Measurements from ENCODE around the gene TSEN2.
A peak's percentile ranks its signal among the peaks of the same experiment; 100 is the strongest.
"Not testable (repeated sequence)": the region's sequence is repeated elsewhere in the genome, so short reads cannot be mapped to it uniquely, and the experiment has no call there.

The TSEN2 gene

GRCh38 chr3:12472000-12472610 is 12.2 kb upstream of the TSEN2 start:
- DNase-seq (ENCODE audit: low read depth, low spot score), result no peak

GRCh38 chr3:12472796-12473195 is 11.5 kb upstream of the TSEN2 start:
- DNase-seq (ENCODE audit: low read depth, low spot score), result no peak

- no peak for DNase-seq (ENCODE audit: low read depth, low spot score)
Observed at GRCh38 chr3:12473511-12473910, 10.8 kb upstream of the TSEN2 start.

GRCh38 chr3:12476238-12476897 is 7.9 kb upstream of the TSEN2 start:
- no peak for DNase-seq (ENCODE audit: low read depth, low spot score)

- DNase-seq (ENCODE audit: low read depth, low spot score), result no peak
Observed at GRCh38 chr3:12477256-12477655, 7.0 kb upstream of the TSEN2 start.

- no peak for DNase-seq (ENCODE audit: low read depth, low spot score)
Observed at GRCh38 chr3:12478326-12478725, 6.0 kb upstream of the TSEN2 start.

- not testable (repeated sequence) for DNase-seq (ENCODE audit: low read depth, low spot score)
Observed at GRCh38 chr3:12479198-12479597, 5.1 kb upstream of the TSEN2 start.

GRCh38 chr3:12479919-12480427 is 4.3 kb upstream of the TSEN2 start:
- peak; percentile 52 for DNase-seq (ENCODE audit: low read depth, low spot score)

GRCh38 chr3:12483410-12483809 is 870 bp upstream of the TSEN2 start:
- DNase-seq (ENCODE audit: low read depth, low spot score), result no peak

- no peak for DNase-seq (ENCODE audit: low read depth, low spot score)
Observed at GRCh38 chr3:12483872-12484197, 445 bp upstream of the TSEN2 start.

- DNase-seq (ENCODE audit: low read depth, low spot score), result no peak
Observed at GRCh38 chr3:12484983-12485327, 675 bp downstream of the TSEN2 start.

- DNase-seq (ENCODE audit: low read depth, low spot score), result no peak
Observed at GRCh38 chr3:12486001-12486400, 1.7 kb downstream of the TSEN2 start.

- DNase-seq (ENCODE audit: low read depth, low spot score), result no peak
Observed at GRCh38 chr3:12486916-12487315, 2.6 kb downstream of the TSEN2 start.

GRCh38 chr3:12487336-12487735 is 3.1 kb downstream of the TSEN2 start:
- no peak for DNase-seq (ENCODE audit: low read depth, low spot score)

GRCh38 chr3:12487786-12488185 is 3.5 kb downstream of the TSEN2 start:
- DNase-seq (ENCODE audit: low read depth, low spot score), result no peak

- no peak for DNase-seq (ENCODE audit: low read depth, low spot score)
Observed at GRCh38 chr3:12489368-12489767, 5.1 kb downstream of the TSEN2 start.

- no peak for DNase-seq (ENCODE audit: low read depth, low spot score)
Observed at GRCh38 chr3:12489832-12490231, 5.6 kb downstream of the TSEN2 start.

GRCh38 chr3:12490547-12490946 is 6.3 kb downstream of the TSEN2 start:
- no peak for DNase-seq (ENCODE audit: low read depth, low spot score)

- DNase-seq (ENCODE audit: low read depth, low spot score), result no peak
Observed at GRCh38 chr3:12495749-12496452, 11.6 kb downstream of the TSEN2 start.

- DNase-seq (ENCODE audit: low read depth, low spot score), result no peak
Observed at GRCh38 chr3:12496453-12496761, 12.1 kb downstream of the TSEN2 start.

GRCh38 chr3:12499474-12499873 is 15.2 kb downstream of the TSEN2 start:
- no peak for DNase-seq (ENCODE audit: low read depth, low spot score)

- DNase-seq (ENCODE audit: low read depth, low spot score), result no peak
Observed at GRCh38 chr3:12501360-12502020, 17.2 kb downstream of the TSEN2 start.

All from iPS DF 19.7 (cell line).